Measurements from ENCODE around the gene DSTN.

DNA sequence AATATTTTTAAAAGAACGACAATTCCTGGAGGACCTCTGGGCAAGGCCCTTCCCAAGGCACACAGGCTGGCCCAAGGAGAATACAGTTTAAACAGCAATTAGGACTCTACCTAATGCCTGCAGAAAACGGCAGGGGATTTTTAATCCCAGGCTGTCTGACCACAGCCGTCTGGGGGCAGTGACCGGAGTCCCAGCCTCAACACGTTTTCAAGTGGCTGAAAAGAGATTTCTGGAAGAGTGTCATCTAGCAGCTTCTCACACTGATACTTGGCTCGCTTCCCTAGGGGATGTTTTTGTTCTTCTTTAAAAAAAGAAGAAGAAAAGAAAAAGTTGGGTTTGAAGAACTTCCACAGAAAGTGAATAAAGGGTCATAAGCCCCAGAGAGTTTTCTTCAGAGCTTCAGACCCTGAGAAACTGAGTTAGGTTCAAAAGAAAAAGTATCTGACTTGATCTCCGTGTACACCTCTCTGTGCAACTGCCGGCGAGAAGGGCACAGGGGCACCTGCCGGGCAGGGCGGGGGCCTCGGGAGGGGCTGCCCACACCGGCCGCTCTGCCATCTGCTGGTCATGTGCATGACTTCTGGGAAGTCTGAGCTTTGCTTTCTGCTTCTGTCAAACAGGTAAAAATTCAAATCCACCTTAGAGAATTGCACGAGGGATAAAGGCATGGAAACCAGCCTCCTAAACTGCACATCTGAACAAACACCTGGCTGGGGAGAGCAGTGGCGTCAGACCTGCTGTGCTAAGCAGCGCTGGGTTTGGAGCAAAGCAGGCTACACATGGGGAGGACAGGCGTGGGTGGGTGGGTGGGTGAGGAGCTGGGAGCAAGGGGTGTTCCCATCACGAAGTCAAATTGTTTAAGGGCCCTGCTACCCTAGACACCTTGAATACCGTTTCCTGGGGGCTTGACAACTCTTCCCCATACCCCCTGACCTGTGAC is 79.2 kb downstream of the DSTN start:
- TF ChIP-seq POLR2A (IDR thresholded peaks at IDR 0.05) (no peak), CTCF (IDR thresholded peaks at IDR 0.05 in 8 of 11, conservative IDR thresholded peaks at IDR 0.05 in 3 of 11) (peak in 7 of 11 experiments; percentile 16 to 53 (median 36))
